Mammary epithelial cell (primary cell): ENCODE results near the gene CIAO3.

ENCODE experiments used
- EZH2 ChIP-seq: IDR thresholded peaks from 2 replicates; pipeline ENCODE4 v1.6.1; 2012; ENCODE audit warnings: low read length, inconsistent platforms, borderline replicate concordance
- TF ChIP-seq, protein P1 (sequence below), 2 donors: IDR thresholded peaks in 1 of 2; conservative IDR thresholded peaks in 1 of 2; 2 replicates each; pipeline ENCODE4 v1.5.1; 2011 to 2012; ENCODE audit warnings: inconsistent platforms in 2 of 2, low read length in 2 of 2, mild to moderate bottlenecking in 2 of 2, control low read depth in 1 of 2, low read depth in 1 of 2; ENCODE audit not compliant: insufficient read depth in 1 of 2; ENCODE audit errors: extremely low read depth in 1 of 2

- no peak for TF ChIP-seq EZH2
- TF ChIP-seq, protein P1, sequence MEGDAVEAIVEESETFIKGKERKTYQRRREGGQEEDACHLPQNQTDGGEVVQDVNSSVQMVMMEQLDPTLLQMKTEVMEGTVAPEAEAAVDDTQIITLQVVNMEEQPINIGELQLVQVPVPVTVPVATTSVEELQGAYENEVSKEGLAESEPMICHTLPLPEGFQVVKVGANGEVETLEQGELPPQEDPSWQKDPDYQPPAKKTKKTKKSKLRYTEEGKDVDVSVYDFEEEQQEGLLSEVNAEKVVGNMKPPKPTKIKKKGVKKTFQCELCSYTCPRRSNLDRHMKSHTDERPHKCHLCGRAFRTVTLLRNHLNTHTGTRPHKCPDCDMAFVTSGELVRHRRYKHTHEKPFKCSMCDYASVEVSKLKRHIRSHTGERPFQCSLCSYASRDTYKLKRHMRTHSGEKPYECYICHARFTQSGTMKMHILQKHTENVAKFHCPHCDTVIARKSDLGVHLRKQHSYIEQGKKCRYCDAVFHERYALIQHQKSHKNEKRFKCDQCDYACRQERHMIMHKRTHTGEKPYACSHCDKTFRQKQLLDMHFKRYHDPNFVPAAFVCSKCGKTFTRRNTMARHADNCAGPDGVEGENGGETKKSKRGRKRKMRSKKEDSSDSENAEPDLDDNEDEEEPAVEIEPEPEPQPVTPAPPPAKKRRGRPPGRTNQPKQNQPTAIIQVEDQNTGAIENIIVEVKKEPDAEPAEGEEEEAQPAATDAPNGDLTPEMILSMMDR (conservative IDR thresholded peaks at IDR 0.05 in 1 of 2, IDR thresholded peaks at IDR 0.05 in 1 of 2; ENCODE audit: extremely low read depth in 1 of 2, insufficient read depth in 1 of 2, low read depth in 1 of 2, low read length in 2 of 2): no peak
These were observed 47.8 kb upstream of the CIAO3 start, which contains the start of gene CHTF18 for GRCh38 chr16:788399-789126.
